PC-9 (cell line): Measurements from ENCODE around the gene MAML3.

Experiments
- CTCF ChIP-seq: fragments of 200-600 bp; sonication (generic); conservative IDR thresholded peaks from 2 replicates; pipeline ENCODE4 v1.6.1; 2017; ENCODE audit warnings: mixed run types, antibody characterized with exemption, mild to moderate bottlenecking, moderate library complexity
- EZH2 ChIP-seq: fragments of 200-600 bp; sonication (generic); IDR thresholded peaks from 2 replicates; pipeline ENCODE4 v1.8.0; 2017; ENCODE audit warnings: antibody characterized with exemption, low read depth

GRCh38 chr4:140144050-140144449 is 9.9 kb downstream of the MAML3 start:
- no peak for TF ChIP-seq CTCF
- no peak for TF ChIP-seq EZH2
